HFFc6 (cell line): ENCODE measurements around the gene RAB3GAP2. TPM values are rescaled to one million over a fixed set of nuclear protein-coding genes. Genes with fewer than 3 reads are reported as not detected.
"Not testable (repeated sequence)": the region's sequence is repeated elsewhere in the genome, so short reads cannot be mapped to it uniquely, and the experiment has no call there.

ENCODE experiments used
- DNase-seq: peaks from one replicate; pipeline ENCODE4 v3.0.0-alpha.2; 2018
- H3K27ac Mint-ChIP-seq: 2 replicates; pipeline ENCODE4 v1.8.0; 2020; ENCODE audit warnings: mild to moderate bottlenecking, mixed read lengths
- H3K27me3 Mint-ChIP-seq: 2 replicates; pipeline ENCODE4 v1.8.0; 2021; ENCODE audit warnings: mild to moderate bottlenecking, moderate library complexity, mixed read lengths; ENCODE audit not compliant: insufficient read depth
- H3K36me3 Mint-ChIP-seq: 2 replicates; pipeline ENCODE4 v1.8.0; 2021; ENCODE audit warnings: low read depth, mixed read lengths
- H3K4me1 Mint-ChIP-seq: 2 replicates; pipeline ENCODE4 v1.8.0; 2020; ENCODE audit warnings: low read depth, mixed read lengths
- H3K4me3 Mint-ChIP-seq: 2 replicates; pipeline ENCODE4 v1.8.0; 2020; ENCODE audit warnings: mild to moderate bottlenecking, moderate library complexity, mixed read lengths
- H3K9me3 Mint-ChIP-seq: 2 replicates; pipeline ENCODE4 v1.8.0; 2020; ENCODE audit warnings: mild to moderate bottlenecking, mixed read lengths
- CTCF ChIP-seq: fragments of 200-600 bp; sonication (generic); IDR thresholded peaks from 2 replicates; pipeline ENCODE4 v1.5.0; 2021; ENCODE audit warnings: antibody characterized with exemption, mild to moderate bottlenecking
- total RNA-seq, 6 experiments: library from RNA; stranded (reverse); fragmentation: NEBNext Ultra II Directional; extraction: Animal tissue kit (Norgen Biotek cat#: 25700); gene quantifications; 2 replicates in 1 of 6; 3 replicates in 5 of 6; pipeline ENCODE4 v1.2.3, GENCODE V29; 2021

RAB3GAP2 gene
- total RNA-seq, 6 experiments from 2014 or later, result 42.0 to 49.6 (median 43.9) TPM

- TF ChIP-seq CTCF, result no peak
- DNase-seq, result no peak
- Mint-ChIP-seq H3K4me3 (no peak overlapping the region), H3K27me3 (no peaks in the 10 kb centered on the region; the same call in 1 of the 2 replicates), H3K9me3 (peaks cover 6% of the 10 kb centered on the region), H3K36me3 (peaks cover 56% of the 10 kb centered on the region), H3K27ac (no peak overlapping the region), H3K4me1 (peaks cover 9% of the 10 kb centered on the region; the same call in 1 of the 2 replicates)
Observed at GRCh38 chr1:220255204-220255603, 17.0 kb downstream of the RAB3GAP2 start.

GRCh38 chr1:220253290-220253689 lies 19.0 kb downstream of the RAB3GAP2 start:
- H3K27me3 Mint-ChIP-seq, H3K4me3 Mint-ChIP-seq, DNase-seq, H3K4me1 Mint-ChIP-seq, H3K27ac Mint-ChIP-seq: not testable (repeated sequence)
- Mint-ChIP-seq H3K36me3 (peaks cover 67% of the 10 kb centered on the region), H3K9me3 (peaks cover 24% of the 10 kb centered on the region)

GRCh38 chr1:220251272-220251671 lies 21.0 kb downstream of the RAB3GAP2 start:
- Mint-ChIP-seq H3K27me3 (no peaks in the 10 kb centered on the region), H3K4me3 (no peak overlapping the region), H3K9me3 (peaks cover 32% of the 10 kb centered on the region), H3K4me1 (no peaks in the 10 kb centered on the region), H3K36me3 (peaks cover 78% of the 10 kb centered on the region), H3K27ac (no peak overlapping the region)
- no peak for DNase-seq
- no peak for TF ChIP-seq CTCF

GRCh38 chr1:220250681-220251080 lies 21.6 kb downstream of the RAB3GAP2 start:
- Mint-ChIP-seq H3K27me3 (no peaks in the 10 kb centered on the region), H3K4me1 (no peaks in the 10 kb centered on the region), H3K9me3 (peaks cover 32% of the 10 kb centered on the region), H3K27ac (no peak overlapping the region), H3K4me3 (no peak overlapping the region), H3K36me3 (peaks cover 83% of the 10 kb centered on the region)
- no peak for DNase-seq
- no peak for TF ChIP-seq CTCF

- Mint-ChIP-seq H3K27ac (no peak overlapping the region), H3K4me3 (no peak overlapping the region), H3K4me1 (no peaks in the 10 kb centered on the region), H3K9me3 (peaks cover 39% of the 10 kb centered on the region), H3K27me3 (no peaks in the 10 kb centered on the region), H3K36me3 (peaks cover 81% of the 10 kb centered on the region)
- TF ChIP-seq CTCF, result no peak
- DNase-seq, result no peak
Observed at GRCh38 chr1:220249522-220249921, 22.7 kb downstream of the RAB3GAP2 start.

GRCh38 chr1:220248715-220249265 lies 23.5 kb downstream of the RAB3GAP2 start:
- DNase-seq, H3K4me3 Mint-ChIP-seq, H3K4me1 Mint-ChIP-seq, H3K27me3 Mint-ChIP-seq, H3K27ac Mint-ChIP-seq: not testable (repeated sequence)
- peaks cover 84% of the 10 kb centered on the region for H3K36me3 Mint-ChIP-seq
- H3K9me3 Mint-ChIP-seq, result peaks cover 40% of the 10 kb centered on the region

GRCh38 chr1:220245900-220246299 lies 26.4 kb downstream of the RAB3GAP2 start:
- Mint-ChIP-seq H3K36me3 (peaks cover 59% of the 10 kb centered on the region), H3K9me3 (peaks cover 40% of the 10 kb centered on the region)
- H3K4me3 Mint-ChIP-seq, DNase-seq, H3K27ac Mint-ChIP-seq, H3K4me1 Mint-ChIP-seq, H3K27me3 Mint-ChIP-seq: not testable (repeated sequence)
